Panc1 (cell line): Measurements from ENCODE around the gene SCAF4. TPM values are rescaled to one million over a fixed set of nuclear protein-coding genes. Genes with fewer than 3 reads are reported as not detected.
"Not testable (repeated sequence)": the region's sequence is repeated elsewhere in the genome, so short reads cannot be mapped to it uniquely, and the experiment has no call there.

ENCODE experiments used
- ATAC-seq: fragments of 200-7000 bp; cut with Tn5 transposase; 2 replicates; pipeline ENCODE4 v1.9.1; 2020; ENCODE audit warnings: mild to moderate bottlenecking, moderate library complexity
- BruUV-seq: library from RNA; stranded (reverse); fragments of 400-500 nt; replicated peaks from 2 replicates; lab custom pipeline; 2021; lab: Mats Ljungman, UMichigan
- CTCF ChIA-PET: fragments of 300-600 bp; sonication (Branson Sonifier 250); formaldehyde crosslinking; loops from one replicate; lab custom pipeline; 2022; ENCODE audit warnings: antibody characterized with exemption; lab: Charles Lee
- POLR2A ChIA-PET: fragments of 300-600 bp; sonication (Branson Sonifier 250); formaldehyde crosslinking; loops from one replicate; lab custom pipeline; 2022; ENCODE audit warnings: antibody characterized with exemption; lab: Charles Lee
- DNase-seq: peaks from one replicate; pipeline ENCODE4 v3.0.0-alpha.2; 2010; ENCODE audit warnings: low read depth, low spot score
- H3K27ac ChIP-seq: 2 replicates; pipeline ENCODE4 v1.5.1; 2011; ENCODE audit warnings: mild to moderate bottlenecking, low read length, inconsistent platforms
- H3K27me3 ChIP-seq: fragments of 200-500 bp; sonication (Bioruptor generic); 2 replicates; pipeline ENCODE4 v1.6.0; 2014; ENCODE audit warnings: low read length, inconsistent platforms; ENCODE audit not compliant: control insufficient read depth, insufficient read depth
- H3K36me3 ChIP-seq: fragments of 200-500 bp; sonication (Bioruptor generic); 2 replicates; pipeline ENCODE4 v1.5.1; 2014; ENCODE audit warnings: inconsistent platforms, mild to moderate bottlenecking, low read length, moderate library complexity; ENCODE audit not compliant: control insufficient read depth, insufficient read depth
- H3K4me1 ChIP-seq: 2 replicates; pipeline ENCODE4 v1.5.1; 2011; ENCODE audit warnings: inconsistent platforms, mild to moderate bottlenecking, low read length, moderate library complexity; ENCODE audit not compliant: control insufficient read depth, insufficient read depth
- H3K4me3 ChIP-seq, 2 experiments: 2 replicates each; pipeline ENCODE4 v1.5.1; 2011 to 2012; ENCODE audit warnings: low read depth in 2 of 2, low read length in 2 of 2, mild to moderate bottlenecking in 2 of 2, inconsistent platforms in 1 of 2, moderate library complexity in 1 of 2
- H3K9me3 ChIP-seq: fragments of 200-500 bp; sonication (Bioruptor generic); 2 replicates; pipeline ENCODE4 v1.5.1; 2014; ENCODE audit warnings: low read depth, mild to moderate bottlenecking, inconsistent platforms, low read length, moderate library complexity; ENCODE audit not compliant: control insufficient read depth, insufficient read depth
- CTCF ChIP-seq: fragments of 450-650 bp; IDR thresholded peaks from 2 replicates; pipeline ENCODE4 v1.5.1; 2017; ENCODE audit warnings: mild to moderate bottlenecking
- POLR2AphosphoS5 ChIP-seq: IDR thresholded peaks from 2 replicates; pipeline ENCODE4 v1.6.1; 2012; ENCODE audit warnings: mild to moderate bottlenecking, low read depth, low read length, moderate library complexity
- REST ChIP-seq, 2 experiments: IDR thresholded peaks; 2 replicates each; pipeline ENCODE4 v1.6.1; 2011 to 2012; ENCODE audit warnings: low read depth in 2 of 2, control low read depth in 1 of 2, low read length in 1 of 2, mild to moderate bottlenecking in 1 of 2, moderate library complexity in 1 of 2; ENCODE audit not compliant: insufficient read depth in 1 of 2
- SIN3A ChIP-seq: IDR thresholded peaks from 2 replicates; pipeline ENCODE4 v1.6.1; 2012; ENCODE audit warnings: low read depth, mild to moderate bottlenecking, low read length, moderate library complexity, borderline replicate concordance; ENCODE audit not compliant: insufficient read depth
- TCF7L2 ChIP-seq: IDR thresholded peaks from 2 replicates; pipeline ENCODE4 v1.6.1; 2011; ENCODE audit warnings: mild to moderate bottlenecking, low read depth, low read length, inconsistent platforms
- in situ Hi-C: cut with HindIII; loops from 2 replicates; pipeline ENCODE4 v1.10.0; 2016; ENCODE audit warnings: low sequenced_read_pairs, low pct_unique_long_range_greater_than_20kb
- intact Hi-C: fragments of 100-400 bp; cut with micrococcal nuclease; formaldehyde crosslinking; loops from one replicate; pipeline ENCODE4 v1.10.0; 2022; ENCODE audit not compliant: unreplicated experiment
- total RNA-seq: library from RNA; stranded (reverse); gene quantifications from one replicate; pipeline ENCODE4 v1.2.1, GENCODE V29; 2021; ENCODE audit not compliant: unreplicated experiment

Gene SCAF4
- total RNA-seq, 1 experiment from 2014 or later, result 28.4 TPM

- TF ChIP-seq REST (IDR thresholded peaks at IDR 0.05; ENCODE audit: insufficient read depth in 1 of 2, low read depth in 2 of 2, low read length in 1 of 2), result no peak
Measured at GRCh38 chr21:31656199-31657095, 75.5 kb downstream of the SCAF4 start (continued).

GRCh38 chr21:31654821-31655580 lies 76.9 kb downstream of the SCAF4 start:
- in situ Hi-C loops, H3K27ac ChIP-seq, H3K4me1 ChIP-seq, CTCF ChIA-PET, DNase-seq, ATAC-seq, POLR2A ChIA-PET, intact Hi-C loops, H3K4me3 ChIP-seq, H3K9me3 ChIP-seq, H3K36me3 ChIP-seq, BruUV-seq, H3K27me3 ChIP-seq: not testable (repeated sequence)

GRCh38 chr21:31654340-31654739 lies 77.6 kb downstream of the SCAF4 start:
- ATAC-seq, result no peak

More at GRCh38 chr21:31654340-31654739, 77.6 kb downstream of the SCAF4 start:
- Histone ChIP-seq H3K9me3 (no peaks in the 10 kb centered on the region), H3K4me1 (no peaks in the 10 kb centered on the region), H3K4me3 (no peak overlapping the region), H3K27ac (no peak overlapping the region), H3K36me3 (no peaks in the 10 kb centered on the region), H3K27me3 (no peaks in the 10 kb centered on the region)
- intact Hi-C loops (no loop called here), in situ Hi-C loops (no loop called here)
- no TSS peak for BruUV-seq
- ChIA-PET CTCF (no interaction called here), POLR2A (no interaction called here)
- TF ChIP-seq TCF7L2, result no peak
- TF ChIP-seq CTCF, result no peak
- no peak for TF ChIP-seq REST (IDR thresholded peaks at IDR 0.05; ENCODE audit: insufficient read depth in 1 of 2, low read depth in 2 of 2, low read length in 1 of 2)
- no peak for TF ChIP-seq SIN3A
- no peak for TF ChIP-seq POLR2AphosphoS5
- DNase-seq, result no peak
